Measurements from ENCODE around the gene PPIH. TPM values are rescaled to one million over a fixed set of nuclear protein-coding genes. Genes with fewer than 3 reads are reported as not detected.
"Not testable (repeated sequence)": the region's sequence is repeated elsewhere in the genome, so short reads cannot be mapped to it uniquely, and the experiment has no call there.

PPIH gene
- total RNA-seq, 2 donors from 2014 or later, result 12.0 to 38.0 TPM

GRCh38 chr1:42703888-42704464 lies 45.8 kb downstream of the PPIH start:
- no peak for ATAC-seq (ENCODE audit: insufficient number of reproducible peaks, low FRiP score, low read depth)

GRCh38 chr1:42712808-42713207 lies 54.6 kb downstream of the PPIH start:
- not testable (repeated sequence) for H3K27me3 ChIP-seq (replicated peaks; ENCODE audit: insufficient read depth); H3K36me3 ChIP-seq; ATAC-seq (ENCODE audit: insufficient number of reproducible peaks, low FRiP score, low read depth); H3K4me1 ChIP-seq (ENCODE audit: control insufficient read depth in 1 of 2, low read depth in 2 of 2); H3K9me3 ChIP-seq; H3K27ac ChIP-seq; DNase-seq (ENCODE audit: low spot score); H3K4me3 ChIP-seq

More at GRCh38 chr1:42703888-42704464, 45.8 kb downstream of the PPIH start:
- H3K36me3 ChIP-seq, result peaks cover 29% of the 10 kb centered on the region
- H3K27me3 ChIP-seq (replicated peaks; ENCODE audit: insufficient read depth), result no peaks in the 10 kb centered on the region
- TF ChIP-seq CTCF (IDR thresholded peaks at IDR 0.05), result no peak
- H3K27ac ChIP-seq, result no peak overlapping the region
- H3K4me3 ChIP-seq, result no peak overlapping the region
- H3K4me1 ChIP-seq (ENCODE audit: control insufficient read depth in 1 of 2, low read depth in 2 of 2), result no peaks in the 10 kb centered on the region
- H3K9me3 ChIP-seq, result no peaks in the 10 kb centered on the region
- no peak for DNase-seq (ENCODE audit: low spot score)

- no peak for TF ChIP-seq CTCF (IDR thresholded peaks at IDR 0.05)
- ATAC-seq (ENCODE audit: insufficient number of reproducible peaks, low FRiP score, low read depth), result no peak
- no peaks in the 10 kb centered on the region for H3K27me3 ChIP-seq (replicated peaks; ENCODE audit: insufficient read depth)
- no peaks in the 10 kb centered on the region for H3K4me1 ChIP-seq (ENCODE audit: control insufficient read depth in 1 of 2, low read depth in 2 of 2)
- no peaks in the 10 kb centered on the region for H3K9me3 ChIP-seq
- H3K27ac ChIP-seq, result no peak overlapping the region
- no peak for DNase-seq (ENCODE audit: low spot score)
- no peak overlapping the region for H3K4me3 ChIP-seq
- peaks cover 8% of the 10 kb centered on the region for H3K36me3 ChIP-seq
These were observed 55.1 kb downstream of the PPIH start for GRCh38 chr1:42713293-42713692.

- not testable (repeated sequence) for H3K9me3 ChIP-seq; DNase-seq (ENCODE audit: low spot score); H3K4me3 ChIP-seq; H3K27ac ChIP-seq; H3K36me3 ChIP-seq; ATAC-seq (ENCODE audit: insufficient number of reproducible peaks, low FRiP score, low read depth); H3K4me1 ChIP-seq (ENCODE audit: control insufficient read depth in 1 of 2, low read depth in 2 of 2); H3K27me3 ChIP-seq (replicated peaks; ENCODE audit: insufficient read depth)
These were observed 56.2 kb downstream of the PPIH start for GRCh38 chr1:42714441-42714840.

- no peak for TF ChIP-seq CTCF (IDR thresholded peaks at IDR 0.05)
- H3K27me3 ChIP-seq (replicated peaks; ENCODE audit: insufficient read depth), result no peaks in the 10 kb centered on the region
- no peaks in the 10 kb centered on the region for H3K9me3 ChIP-seq
- no peaks in the 10 kb centered on the region for H3K4me1 ChIP-seq (ENCODE audit: control insufficient read depth in 1 of 2, low read depth in 2 of 2)
- no peaks in the 10 kb centered on the region for H3K36me3 ChIP-seq
- H3K27ac ChIP-seq, result no peak overlapping the region
- no peak overlapping the region for H3K4me3 ChIP-seq
- ATAC-seq (ENCODE audit: insufficient number of reproducible peaks, low FRiP score, low read depth), result no peak
- no peak for DNase-seq (ENCODE audit: low spot score)
These were observed 62.6 kb downstream of the PPIH start for GRCh38 chr1:42720868-42721267.

- H3K36me3 ChIP-seq, result no peaks in the 10 kb centered on the region
- no peak overlapping the region for H3K27ac ChIP-seq
- no peaks in the 10 kb centered on the region for H3K4me1 ChIP-seq (ENCODE audit: control insufficient read depth in 1 of 2, low read depth in 2 of 2)
- TF ChIP-seq CTCF (IDR thresholded peaks at IDR 0.05), result no peak
- no peak for DNase-seq (ENCODE audit: low spot score)
- H3K27me3 ChIP-seq (replicated peaks; ENCODE audit: insufficient read depth), result no peaks in the 10 kb centered on the region
- H3K9me3 ChIP-seq, result no peaks in the 10 kb centered on the region
- H3K4me3 ChIP-seq, result no peak overlapping the region
- ATAC-seq (ENCODE audit: insufficient number of reproducible peaks, low FRiP score, low read depth), result no peak
These were observed 63.7 kb downstream of the PPIH start for GRCh38 chr1:42721926-42722325.

GRCh38 chr1:42722403-42722802 lies 64.2 kb downstream of the PPIH start:
- not testable (repeated sequence) for H3K36me3 ChIP-seq; H3K4me1 ChIP-seq (ENCODE audit: control insufficient read depth in 1 of 2, low read depth in 2 of 2); H3K9me3 ChIP-seq; H3K27me3 ChIP-seq (replicated peaks; ENCODE audit: insufficient read depth); H3K27ac ChIP-seq; H3K4me3 ChIP-seq; DNase-seq (ENCODE audit: low spot score); ATAC-seq (ENCODE audit: insufficient number of reproducible peaks, low FRiP score, low read depth)
